Measurements from ENCODE around the gene SASH1. TPM values are rescaled to one million over a fixed set of nuclear protein-coding genes. Genes with fewer than 3 reads are reported as not detected.

Gene SASH1
- total RNA-seq, 5 donors from 2014 or later (not counting 1 experiment from before 2014, with no cell fraction given): 0.26 to 5.5 (median 0.95) TPM

GRCh38 chr6:148508401-148509041, 165.9 kb downstream of the SASH1 start:
- DNase-seq (no peak), ATAC-seq (replicated peaks in 1 of 4) (no peak)
- H3K27ac Mint-ChIP-seq: no peak overlapping the region
- Histone ChIP-seq H3K9me3 (no peaks in the 10 kb centered on the region), H3K36me3 (ENCODE audit: control insufficient read depth in 2 of 2, extremely low read depth in 1 of 2, insufficient read depth in 1 of 2, low read length in 1 of 2) (no peaks in the 10 kb centered on the region), H3K4me3 (ENCODE audit: control insufficient read depth in 1 of 2, extremely low read depth in 1 of 2, low read length in 1 of 2) (no peak overlapping the region), H3K4me1 (ENCODE audit: control insufficient read depth in 1 of 2, extremely low read depth in 1 of 2, insufficient read depth in 2 of 2, low read length in 2 of 2) (no peaks in the 10 kb centered on the region), H3K27ac (ENCODE audit: low read length) (no peak overlapping the region), H3K27me3 (replicated peaks in 1 of 2; ENCODE audit: control insufficient read depth in 2 of 2, extremely low read depth in 1 of 2, insufficient read depth in 2 of 2, low read length in 1 of 2) (peaks cover 0 to 17% of the 10 kb centered on the region in 2 experiments)
- H3K36me3 Mint-ChIP-seq: no peaks in the 10 kb centered on the region
- peaks cover 26 to 34% of the 10 kb centered on the region in 2 donors for H3K27me3 Mint-ChIP-seq
- H3K9me3 Mint-ChIP-seq: no peaks in the 10 kb centered on the region
- H3K4me3 Mint-ChIP-seq: no peak overlapping the region
- ChIA-PET CTCF (no interaction called here), POLR2A (interaction anchor here in 1 of 2 donors (0.8 kb wide), 1 partner anchor 9 kb away, joined by 3 read pairs; no protein-coding TSS in a partner anchor)
- H3K4me1 Mint-ChIP-seq: no peaks in the 10 kb centered on the region
- 85% methylated on average over 9 of the region's 14 CpGs for WGBS (ENCODE audit: insufficient coverage)

GRCh38 chr6:148509119-148509799, 166.6 kb downstream of the SASH1 start:
- no peak overlapping the region for H3K4me3 Mint-ChIP-seq
- H3K36me3 Mint-ChIP-seq: no peaks in the 10 kb centered on the region
- H3K4me1 Mint-ChIP-seq: no peaks in the 10 kb centered on the region
- no peak overlapping the region for H3K4me3 ChIP-seq (ENCODE audit: control insufficient read depth in 1 of 2, extremely low read depth in 1 of 2, low read length in 1 of 2)
- ATAC-seq (replicated peaks in 1 of 4) (no peak), DNase-seq (no peak)
- WGBS (ENCODE audit: insufficient coverage): 66% methylated on average over 10 of the region's 14 CpGs
- no peak overlapping the region for H3K27ac Mint-ChIP-seq
- no peaks in the 10 kb centered on the region for H3K9me3 Mint-ChIP-seq
- H3K9me3 ChIP-seq: no peaks in the 10 kb centered on the region
- POLR2A ChIA-PET: interaction anchor here in 1 of 2 donors (0.8 kb wide), 1 partner anchor 10 kb away, joined by 3 read pairs; no protein-coding TSS in a partner anchor
- H3K27me3 Mint-ChIP-seq: peaks cover 32 to 33% of the 10 kb centered on the region in 2 donors
- H3K27me3 ChIP-seq (replicated peaks in 1 of 2; ENCODE audit: control insufficient read depth in 2 of 2, extremely low read depth in 1 of 2, insufficient read depth in 2 of 2, low read length in 1 of 2): peaks cover 0 to 22% of the 10 kb centered on the region in 2 experiments
- no peak overlapping the region for H3K27ac ChIP-seq (ENCODE audit: low read length)
- CTCF ChIA-PET: no interaction called here
- no peaks in the 10 kb centered on the region for H3K36me3 ChIP-seq (ENCODE audit: control insufficient read depth in 2 of 2, extremely low read depth in 1 of 2, insufficient read depth in 1 of 2, low read length in 1 of 2)
- H3K4me1 ChIP-seq (ENCODE audit: control insufficient read depth in 1 of 2, extremely low read depth in 1 of 2, insufficient read depth in 2 of 2, low read length in 2 of 2): no peaks in the 10 kb centered on the region

GRCh38 chr6:148509800-148510581, 167.4 kb downstream of the SASH1 start:
- Histone ChIP-seq H3K4me1 (ENCODE audit: control insufficient read depth in 1 of 2, extremely low read depth in 1 of 2, insufficient read depth in 2 of 2, low read length in 2 of 2) (no peaks in the 10 kb centered on the region), H3K27me3 (replicated peaks in 1 of 2; ENCODE audit: control insufficient read depth in 2 of 2, extremely low read depth in 1 of 2, insufficient read depth in 2 of 2, low read length in 1 of 2) (peaks cover 0 to 22% of the 10 kb centered on the region in 2 experiments), H3K9me3 (no peaks in the 10 kb centered on the region), H3K27ac (ENCODE audit: low read length) (no peak overlapping the region), H3K36me3 (ENCODE audit: control insufficient read depth in 2 of 2, extremely low read depth in 1 of 2, insufficient read depth in 1 of 2, low read length in 1 of 2) (no peaks in the 10 kb centered on the region), H3K4me3 (ENCODE audit: control insufficient read depth in 1 of 2, extremely low read depth in 1 of 2, low read length in 1 of 2) (no peak overlapping the region)
- DNase-seq (peak in 1 of 35 experiments; percentile 5), ATAC-seq (replicated peaks in 1 of 4) (no peak)
- WGBS (ENCODE audit: insufficient coverage): 0% methylated on average over 3 of the region's 6 CpGs
- Mint-ChIP-seq H3K36me3 (no peaks in the 10 kb centered on the region), H3K9me3 (no peaks in the 10 kb centered on the region), H3K4me1 (no peaks in the 10 kb centered on the region), H3K27me3 (peaks cover 32 to 33% of the 10 kb centered on the region in 2 donors), H3K27ac (no peak overlapping the region), H3K4me3 (no peak overlapping the region)
- POLR2A ChIA-PET: no interaction called here
- CTCF ChIA-PET: no interaction called here

GRCh38 chr6:148513145-148514071, 170.8 kb downstream of the SASH1 start:
- Mint-ChIP-seq H3K36me3 (no peaks in the 10 kb centered on the region), H3K27me3 (peaks cover 24 to 26% of the 10 kb centered on the region in 2 donors), H3K4me1 (no peaks in the 10 kb centered on the region), H3K4me3 (no peak overlapping the region), H3K27ac (no peak overlapping the region), H3K9me3 (no peaks in the 10 kb centered on the region)
- H3K4me1 ChIP-seq (ENCODE audit: control insufficient read depth in 1 of 2, extremely low read depth in 1 of 2, insufficient read depth in 2 of 2, low read length in 2 of 2): no peaks in the 10 kb centered on the region
- 92% methylated on average over 5 of the region's 14 CpGs for WGBS (ENCODE audit: insufficient coverage)
- H3K27ac ChIP-seq (ENCODE audit: low read length): no peak overlapping the region
- no peak for ATAC-seq (replicated peaks in 1 of 4)
- ChIA-PET CTCF (interaction anchor here in 1 of 2 donors (0.8 kb wide), 1 partner anchor 1002 kb away, joined by 3 read pairs; no protein-coding TSS in a partner anchor), POLR2A (no interaction called here)
- no peak for DNase-seq
- no peaks in the 10 kb centered on the region for H3K36me3 ChIP-seq (ENCODE audit: control insufficient read depth in 2 of 2, extremely low read depth in 1 of 2, insufficient read depth in 1 of 2, low read length in 1 of 2)
- no peaks in the 10 kb centered on the region for H3K9me3 ChIP-seq
- H3K27me3 ChIP-seq (replicated peaks in 1 of 2; ENCODE audit: control insufficient read depth in 2 of 2, extremely low read depth in 1 of 2, insufficient read depth in 2 of 2, low read length in 1 of 2): peaks cover 0 to 18% of the 10 kb centered on the region in 2 experiments
- no peak overlapping the region for H3K4me3 ChIP-seq (ENCODE audit: control insufficient read depth in 1 of 2, extremely low read depth in 1 of 2, low read length in 1 of 2)

GRCh38 chr6:148514091-148514845, 171.6 kb downstream of the SASH1 start:
- Histone ChIP-seq H3K27ac (ENCODE audit: low read length) (no peak overlapping the region), H3K27me3 (replicated peaks in 1 of 2; ENCODE audit: control insufficient read depth in 2 of 2, extremely low read depth in 1 of 2, insufficient read depth in 2 of 2, low read length in 1 of 2) (peaks cover 0 to 17% of the 10 kb centered on the region in 2 experiments), H3K9me3 (no peaks in the 10 kb centered on the region), H3K4me1 (ENCODE audit: control insufficient read depth in 1 of 2, extremely low read depth in 1 of 2, insufficient read depth in 2 of 2, low read length in 2 of 2) (no peaks in the 10 kb centered on the region), H3K36me3 (ENCODE audit: control insufficient read depth in 2 of 2, extremely low read depth in 1 of 2, insufficient read depth in 1 of 2, low read length in 1 of 2) (no peaks in the 10 kb centered on the region), H3K4me3 (ENCODE audit: control insufficient read depth in 1 of 2, extremely low read depth in 1 of 2, low read length in 1 of 2) (no peak overlapping the region)
- ChIA-PET POLR2A (no interaction called here), CTCF (interaction anchor here in 1 of 2 donors (0.7 kb wide), 1 partner anchor 135 kb away, joined by 11 read pairs; no protein-coding TSS in a partner anchor)
- H3K36me3 Mint-ChIP-seq: no peaks in the 10 kb centered on the region
- ATAC-seq (replicated peaks in 1 of 4) (no peak), DNase-seq (no peak)
- H3K27me3 Mint-ChIP-seq: peaks cover 16 to 25% of the 10 kb centered on the region in 2 donors
- no peaks in the 10 kb centered on the region for H3K4me1 Mint-ChIP-seq
- no peaks in the 10 kb centered on the region for H3K9me3 Mint-ChIP-seq
- no peak overlapping the region for H3K27ac Mint-ChIP-seq
- 78% methylated on average over 6 of the region's 14 CpGs for WGBS (ENCODE audit: insufficient coverage)
- no peak overlapping the region for H3K4me3 Mint-ChIP-seq

All from T-cell (primary cell).